ENCODE measurements around the gene PPP3CA. TPM values are rescaled to one million over a fixed set of nuclear protein-coding genes. Genes with fewer than 3 reads are reported as not detected.
A peak's percentile ranks its signal among the peaks of the same experiment; 100 is the strongest.

Gene PPP3CA
- total RNA-seq, 1 experiment from 2014 or later: 133 TPM

- H3K27me3 ChIP-seq (ENCODE audit: insufficient read depth, low read length): no peaks in the 10 kb centered on the region
- ChIA-PET POLR2A (no interaction called here), RAD21 (ENCODE audit: low non-redundant PET in 1 of 2, low total read pairs in 2 of 2, uncharacterized antibody in 2 of 2, unreplicated experiment in 2 of 2) (interaction anchor here in 1 of 2 experiments (0.6 kb wide), 1 partner anchor 109 kb away, joined by 7 read pairs; the partner anchor contains the start of gene PPP3CA), CTCF (no interaction called here)
- ATAC-seq (peak; percentile 28; the same call in 1 of the 2 replicates), DNase-seq (ENCODE audit: low read depth, low spot score) (no peak)
- H3K9ac ChIP-seq (ENCODE audit: low read length): peak overlapping the region; percentile 17; the same call in 1 of the 2 replicates
- H3K9me3 ChIP-seq (ENCODE audit: control insufficient read depth in 1 of 2, insufficient read depth in 1 of 2, low read depth in 1 of 2, low read length in 2 of 2): no peaks in the 10 kb centered on the region
- peak overlapping the region; percentile 62 for H3K4me2 ChIP-seq (ENCODE audit: low read length)
- peak overlapping the region; percentile 75 for H3K27ac ChIP-seq (ENCODE audit: low read depth, low read length)
- intact Hi-C loops (cut with micrococcal nuclease): loop anchor here (5.0 kb wide), 1 partner anchor 109 kb away; the partner anchor contains the start of gene PPP3CA
- peaks cover 53 to 62% of the 10 kb centered on the region in 2 experiments for H3K4me1 ChIP-seq (ENCODE audit: control insufficient read depth in 1 of 2, insufficient read depth in 2 of 2, low read length in 2 of 2)
- H3K9me2 ChIP-seq (ENCODE audit: insufficient read depth): no peaks in the 10 kb centered on the region
- H3K36me3 ChIP-seq (ENCODE audit: control insufficient read depth in 1 of 2, insufficient read depth in 2 of 2, low read length in 2 of 2): no peaks in the 10 kb centered on the region
- no TSS peak for BruUV-seq (replicated peaks)
- no peak overlapping the region for H2AFZ ChIP-seq (ENCODE audit: low read depth, low read length, poor library complexity, severe bottlenecking)
- H3K4me3 ChIP-seq (replicated peaks in 1 of 2; ENCODE audit: low read depth in 1 of 2, low read length in 2 of 2): peak overlapping the region in 1 of 2 experiments; percentile 16; a peak in 2 of 4 replicates
- H3K79me2 ChIP-seq (ENCODE audit: insufficient read depth, low read length): peaks cover 95% of the 10 kb centered on the region
- no peaks in the 10 kb centered on the region for H4K20me1 ChIP-seq (ENCODE audit: insufficient read depth)
- peak; percentile 65 for TF ChIP-seq SP1 (IDR thresholded peaks at IDR 0.05; ENCODE audit: low read depth)
- no peak for TF ChIP-seq POLR2AphosphoS5 (IDR thresholded peaks at IDR 0.05; ENCODE audit: low read depth, low read length)
- TF ChIP-seq ELF1 (IDR thresholded peaks at IDR 0.05; ENCODE audit: borderline replicate concordance, low read depth): no peak
- peak; percentile 66 for TF ChIP-seq JUND (IDR thresholded peaks at IDR 0.05)
- TF ChIP-seq ATF3 (IDR thresholded peaks at IDR 0.05): peak; percentile 70; the same call in 1 of the 2 replicates
- 0 out of 2 replicates have a peak, but pooled peaks have one; percentile 36 for TF ChIP-seq EGR1 (IDR thresholded peaks at IDR 0.05; ENCODE audit: low read depth)
- TF ChIP-seq SIN3A (IDR thresholded peaks at IDR 0.05; ENCODE audit: low read depth): peak; percentile 50; the same call in 1 of the 2 replicates
- peak; percentile 65 for TF ChIP-seq CBX3 (IDR thresholded peaks at IDR 0.05; ENCODE audit: low read depth)
- TF ChIP-seq MAX (IDR thresholded peaks at IDR 0.05): peak; percentile 29; the same call in 1 of the 2 replicates
- no peak; the same call in 1 of the 2 replicates for TF ChIP-seq RAD21 (IDR thresholded peaks at IDR 0.05; ENCODE audit: low read depth)
- no peak for TF ChIP-seq EZH2phosphoT487 (IDR thresholded peaks at IDR 0.05; ENCODE audit: borderline replicate concordance)
- no peak for TF ChIP-seq ZFX (IDR thresholded peaks at IDR 0.05)
- TF ChIP-seq ZBTB33 (IDR thresholded peaks at IDR 0.05; ENCODE audit: extremely low read depth, insufficient replicate concordance, low read length): no peak
- no peak for TF ChIP-seq CTCF (IDR thresholded peaks at IDR 0.05 in 2 of 3, conservative IDR thresholded peaks at IDR 0.05 in 1 of 3; ENCODE audit: borderline replicate concordance in 1 of 3, insufficient read depth in 1 of 3, low read depth in 2 of 3, low read length in 2 of 3)
- TF ChIP-seq SRF (IDR thresholded peaks at IDR 0.05; ENCODE audit: low read depth): peak; percentile 48; the same call in 1 of the 2 replicates
- TF ChIP-seq TCF7L2 (IDR thresholded peaks at IDR 0.05; ENCODE audit: borderline replicate concordance, extremely low read depth, insufficient read depth, insufficient read length): peak; percentile 21
- no peak for TF ChIP-seq EZH2 (IDR thresholded peaks at IDR 0.05)
- peak; percentile 91 for TF ChIP-seq CEBPB (IDR thresholded peaks at IDR 0.05; ENCODE audit: low read depth)
- no peak for TF ChIP-seq ZNF274 (IDR thresholded peaks at IDR 0.05; ENCODE audit: low read depth, low read length)
- no peak for TF ChIP-seq REST (IDR thresholded peaks at IDR 0.05; ENCODE audit: low read depth)
- TF ChIP-seq FOSL1 (IDR thresholded peaks at IDR 0.05; ENCODE audit: low read depth): peak; percentile 85
Observed at GRCh38 chr4:101238706-101239105, 108.6 kb downstream of the PPP3CA start.

Measured in HCT116 (cell line).